RWPE1 (cell line): ENCODE data around the gene PIGS.

ENCODE experiments used
- CTCF ChIA-PET: fragments of 350-600 bp; sonication (Branson Sonifier 250); formaldehyde crosslinking; extraction: SDS; loops from one replicate; lab custom pipeline; 2021; lab: Yijun Ruan, JAX
- POLR2A ChIA-PET: fragments of 400-600 bp; formaldehyde crosslinking; extraction: SDS; loops from one replicate; lab custom pipeline; 2020; ENCODE audit warnings: antibody characterized with exemption; ENCODE audit not compliant: low non-redundant PET; lab: Yijun Ruan, JAX
- DNase-seq: peaks from one replicate; pipeline ENCODE4 v3.0.0; 2012; ENCODE audit warnings: low spot score
- H3K27ac ChIP-seq: fragments of 450-650 bp; 2 replicates; pipeline ENCODE4 v1.5.1; 2017
- TF ChIP-seq, protein P1 (sequence below): fragments of 450-650 bp; conservative IDR thresholded peaks from 2 replicates; pipeline ENCODE4 v1.5.1; 2017; ENCODE audit warnings: low read depth, mild to moderate bottlenecking

PIGS gene

DNA sequence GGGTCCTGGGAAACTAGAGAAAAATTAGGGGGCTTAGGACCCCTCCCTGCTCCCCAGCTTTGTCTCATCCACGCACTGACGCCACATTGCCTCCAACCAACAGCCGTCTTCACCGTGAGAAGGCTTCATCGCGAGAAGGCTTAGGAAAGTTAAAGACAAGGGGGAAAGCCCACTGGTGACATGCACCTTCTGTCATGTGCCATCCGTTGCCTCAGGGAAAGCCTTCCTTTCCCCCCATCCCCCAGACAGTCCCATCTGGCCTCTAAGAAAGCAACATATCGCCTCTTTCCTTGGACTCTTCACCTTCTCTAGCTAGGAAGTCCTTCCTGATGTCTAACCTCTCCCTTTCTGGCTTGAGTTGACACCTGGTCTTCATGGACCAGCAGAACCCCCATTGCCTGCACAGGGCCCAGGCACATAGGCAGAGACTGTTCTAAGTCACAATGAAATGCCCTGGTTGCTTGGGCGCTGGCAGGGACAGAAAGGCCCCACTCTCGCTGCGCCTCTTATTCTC lies 63.1 kb downstream of the PIGS start:
- ChIA-PET CTCF (interaction anchor here (0.7 to 1.2 kb wide), 2 partner anchors 13 to 39 kb away, joined by 3 to 4 read pairs; no protein-coding TSS in a partner anchor), POLR2A (no interaction called here)
- peak overlapping the region; percentile 76 for H3K27ac ChIP-seq
- TF ChIP-seq, protein P1, sequence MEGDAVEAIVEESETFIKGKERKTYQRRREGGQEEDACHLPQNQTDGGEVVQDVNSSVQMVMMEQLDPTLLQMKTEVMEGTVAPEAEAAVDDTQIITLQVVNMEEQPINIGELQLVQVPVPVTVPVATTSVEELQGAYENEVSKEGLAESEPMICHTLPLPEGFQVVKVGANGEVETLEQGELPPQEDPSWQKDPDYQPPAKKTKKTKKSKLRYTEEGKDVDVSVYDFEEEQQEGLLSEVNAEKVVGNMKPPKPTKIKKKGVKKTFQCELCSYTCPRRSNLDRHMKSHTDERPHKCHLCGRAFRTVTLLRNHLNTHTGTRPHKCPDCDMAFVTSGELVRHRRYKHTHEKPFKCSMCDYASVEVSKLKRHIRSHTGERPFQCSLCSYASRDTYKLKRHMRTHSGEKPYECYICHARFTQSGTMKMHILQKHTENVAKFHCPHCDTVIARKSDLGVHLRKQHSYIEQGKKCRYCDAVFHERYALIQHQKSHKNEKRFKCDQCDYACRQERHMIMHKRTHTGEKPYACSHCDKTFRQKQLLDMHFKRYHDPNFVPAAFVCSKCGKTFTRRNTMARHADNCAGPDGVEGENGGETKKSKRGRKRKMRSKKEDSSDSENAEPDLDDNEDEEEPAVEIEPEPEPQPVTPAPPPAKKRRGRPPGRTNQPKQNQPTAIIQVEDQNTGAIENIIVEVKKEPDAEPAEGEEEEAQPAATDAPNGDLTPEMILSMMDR: no peak
- DNase-seq: no peak

DNA sequence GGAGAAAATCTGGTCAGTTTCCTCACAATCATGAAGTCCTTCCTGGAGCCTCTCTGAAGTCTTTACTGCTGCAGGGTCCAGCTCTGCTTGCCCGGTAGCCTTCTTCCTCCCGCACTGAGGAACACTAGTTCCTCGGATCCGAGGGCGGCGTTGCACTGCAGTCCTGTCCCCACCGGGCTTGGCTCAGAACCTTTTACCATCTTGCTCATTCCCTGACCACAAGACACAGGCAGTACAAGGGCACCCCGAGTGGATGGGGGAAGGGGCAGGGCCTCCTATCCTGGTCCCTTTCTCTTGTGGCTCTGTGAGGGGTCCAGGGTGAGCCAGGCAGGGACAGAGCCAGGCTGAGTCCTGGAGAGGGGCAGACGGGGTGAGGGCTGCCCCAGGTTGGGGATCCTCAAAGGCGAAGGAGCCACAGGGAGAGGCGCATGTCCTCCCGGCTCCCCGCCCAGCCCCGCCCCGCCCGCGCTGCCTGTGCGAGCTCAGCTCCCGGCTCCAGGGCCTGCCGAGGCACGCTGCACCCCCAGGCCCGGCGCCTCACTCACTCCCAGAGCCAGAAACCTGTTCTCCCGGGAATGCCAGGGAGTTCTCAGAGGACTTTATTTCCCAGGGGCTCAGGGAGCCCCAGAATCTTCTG lies 63.6 kb downstream of the PIGS start:
- H3K27ac ChIP-seq: peak overlapping the region; percentile 76
- TF ChIP-seq, protein P1: no peak
- CTCF ChIA-PET: interaction anchor here (0.7 to 1.2 kb wide), 3 partner anchors 14 to 58 kb away, joined by 3 to 4 read pairs (median 3); no protein-coding TSS in a partner anchor
- POLR2A ChIA-PET: interaction anchor here (0.6 to 2.3 kb wide), 2 partner anchors 20 to 69 kb away, joined by 3 to 8 read pairs; no protein-coding TSS in a partner anchor
- DNase-seq: peak; percentile 95

DNA sequence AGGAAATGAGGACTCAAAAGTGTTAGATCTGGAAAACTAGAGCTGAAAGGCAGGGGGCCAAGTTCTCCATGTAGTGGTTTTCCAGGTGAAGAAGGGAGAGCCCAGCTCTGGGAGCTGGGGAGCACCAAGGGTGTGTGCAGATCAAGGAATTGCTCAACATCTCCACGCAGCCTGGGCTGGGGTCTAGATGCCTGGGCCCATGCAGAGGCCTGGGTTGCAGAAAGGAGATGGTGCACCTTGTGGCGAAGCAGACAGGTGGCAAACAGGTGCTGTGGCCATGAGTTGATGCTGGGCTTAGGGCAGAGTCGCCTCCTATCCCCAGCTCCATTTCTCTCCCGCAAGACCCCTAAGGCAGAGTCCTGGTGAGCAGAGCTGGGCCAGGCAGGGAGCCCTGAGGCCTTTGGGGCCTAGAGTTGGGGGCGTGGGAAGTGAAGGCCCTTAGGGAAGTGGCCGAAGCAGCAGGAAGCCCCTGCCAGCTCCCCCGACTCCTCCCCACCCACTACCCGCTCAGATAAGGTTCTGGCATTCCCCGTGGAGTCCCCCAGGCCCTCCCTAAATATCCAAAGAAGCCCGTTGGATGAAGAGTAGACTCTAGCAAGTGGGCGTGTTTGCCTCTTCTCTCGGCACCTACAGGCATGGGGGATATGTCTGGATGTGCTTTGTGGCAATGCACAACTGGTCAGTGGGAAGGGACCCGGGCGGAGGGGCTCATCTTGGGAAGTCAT lies 64.4 kb downstream of the PIGS start:
- CTCF ChIA-PET: interaction anchor here (0.7 kb wide), 1 partner anchor 57 kb away, joined by 3 read pairs; no protein-coding TSS in a partner anchor

DNA sequence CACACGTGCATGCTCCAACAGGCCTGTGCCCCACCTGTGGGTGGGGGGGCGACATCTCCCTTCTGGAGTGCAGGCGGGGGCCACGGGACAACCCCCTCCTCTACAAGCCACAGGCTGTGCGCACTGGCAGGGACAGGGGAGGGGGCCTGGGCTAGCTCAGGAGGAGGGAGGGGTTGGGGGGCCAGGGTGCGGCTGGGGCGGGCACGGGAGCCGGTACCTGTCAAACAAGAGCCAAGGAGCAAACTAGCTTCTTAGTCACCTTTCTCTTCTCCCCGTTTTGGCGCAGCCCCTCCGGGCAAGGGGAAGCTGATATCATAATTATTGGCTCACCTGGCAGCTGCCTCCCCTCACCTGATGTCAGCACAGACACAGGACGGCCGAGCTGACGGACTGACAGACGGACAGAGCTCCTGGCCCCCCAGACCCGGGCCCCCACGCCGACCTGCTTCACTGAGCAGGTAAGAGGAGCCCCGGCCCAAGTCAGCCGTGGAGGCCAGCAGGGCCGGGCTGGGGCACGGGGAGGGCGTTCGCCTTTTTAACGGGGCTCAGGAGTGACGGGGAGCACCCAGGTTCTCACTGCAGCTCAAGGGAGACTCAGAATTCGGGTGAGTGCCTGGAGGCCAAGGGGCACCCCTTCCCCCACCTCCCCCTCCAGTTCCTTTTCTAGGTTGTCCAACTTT lies 65.2 kb downstream of the PIGS start, which contains the start of gene FOXN1:
TSS of gene FOXN1 (plus strand) at position 363 of the 680 bp plus-strand sequence. CDS start 17,622 bp downstream, outside the sequence.
- peak; percentile 76 for DNase-seq
- POLR2A ChIA-PET: interaction anchor here (2.3 kb wide), 1 partner anchor 22 kb away, joined by 8 read pairs; no protein-coding TSS in a partner anchor
- CTCF ChIA-PET: interaction anchor here (0.6 to 1.1 kb wide), 3 partner anchors 11 to 34 kb away, joined by 3 read pairs; no protein-coding TSS in a partner anchor
- peak within 1 kb of the TSS; percentile 76 for H3K27ac ChIP-seq
- TF ChIP-seq, protein P1: no peak

More for the DNA sequence above, 64.4 kb downstream of the PIGS start:
- H3K27ac ChIP-seq: peak overlapping the region; percentile 76
- TF ChIP-seq, protein P1: no peak
- POLR2A ChIA-PET: interaction anchor here (0.6 to 2.3 kb wide), 2 partner anchors 21 to 70 kb away, joined by 3 to 8 read pairs; no protein-coding TSS in a partner anchor
- no peak for DNase-seq

DNA sequence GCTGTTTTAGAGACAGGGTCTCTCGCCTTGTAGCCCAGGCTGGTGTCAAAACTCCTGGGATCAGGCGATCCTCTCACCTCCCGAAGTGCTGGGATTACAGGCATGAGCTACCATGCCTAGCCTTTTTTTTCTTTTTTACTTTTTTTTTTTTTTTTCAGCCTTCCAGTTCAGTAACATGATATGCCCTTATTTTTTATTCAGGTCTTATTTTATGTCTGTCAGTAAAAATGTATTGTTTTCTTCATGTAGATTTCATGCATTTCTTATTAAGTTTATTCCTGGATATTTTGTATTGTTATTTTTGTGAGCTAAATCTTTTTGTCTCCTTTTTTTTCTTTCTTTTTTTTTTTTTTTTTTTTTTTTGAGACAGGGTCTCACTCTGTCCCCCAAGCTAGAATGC lies 67.9 kb downstream of the PIGS start:
- ChIA-PET CTCF (interaction anchor here (0.6 to 0.7 kb wide), 2 partner anchors 17 to 567 kb away, joined by 3 to 4 read pairs; no protein-coding TSS in a partner anchor), POLR2A (no interaction called here)
- TF ChIP-seq, protein P1: no peak
- DNase-seq: no peak
- no peak overlapping the region for H3K27ac ChIP-seq
